ENCODE results near the gene SPATA31D1.

Gene SPATA31D1

DNA sequence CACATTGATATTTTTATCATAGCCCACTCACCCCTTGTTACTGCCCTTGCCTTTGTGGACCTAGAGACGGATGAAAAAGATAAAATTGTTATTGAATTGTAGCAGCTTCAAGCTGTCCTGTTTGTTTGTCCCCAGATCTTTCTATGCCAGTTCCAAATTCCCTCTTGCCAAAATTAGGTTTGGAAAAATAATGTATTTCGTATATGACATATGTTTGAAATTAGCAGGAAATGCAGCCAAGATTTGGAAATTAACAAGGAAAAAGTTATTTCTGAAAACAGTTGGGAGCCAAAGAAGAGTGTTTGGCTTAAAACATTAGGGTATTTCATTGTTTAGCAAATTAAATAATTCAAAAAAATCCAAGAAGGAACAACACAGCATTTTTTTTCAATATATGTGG is 33.5 kb downstream of the SPATA31D1 start:
- no peak for DNase-seq (ENCODE audit: low read depth)

DNA sequence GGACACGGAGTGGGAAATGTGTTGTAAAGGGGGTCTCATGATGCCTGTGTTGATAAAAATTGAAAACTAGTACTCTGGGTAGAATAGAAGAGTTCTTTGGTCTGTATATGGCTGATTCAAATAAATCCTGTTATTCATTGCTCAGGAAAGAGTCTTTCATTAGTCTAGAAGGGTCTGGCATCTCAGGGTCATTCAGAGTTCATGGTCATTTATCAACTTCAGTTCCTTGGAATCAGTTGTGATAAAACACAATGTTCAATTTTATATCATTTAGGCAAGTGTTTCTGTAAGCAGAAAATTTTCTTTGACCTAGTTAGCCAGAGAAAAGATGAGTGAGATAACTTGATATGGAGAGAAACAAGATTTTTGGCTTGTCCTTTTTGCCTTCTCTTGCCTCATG is 36.3 kb downstream of the SPATA31D1 start:
- no peak for DNase-seq (ENCODE audit: low read depth)

DNA sequence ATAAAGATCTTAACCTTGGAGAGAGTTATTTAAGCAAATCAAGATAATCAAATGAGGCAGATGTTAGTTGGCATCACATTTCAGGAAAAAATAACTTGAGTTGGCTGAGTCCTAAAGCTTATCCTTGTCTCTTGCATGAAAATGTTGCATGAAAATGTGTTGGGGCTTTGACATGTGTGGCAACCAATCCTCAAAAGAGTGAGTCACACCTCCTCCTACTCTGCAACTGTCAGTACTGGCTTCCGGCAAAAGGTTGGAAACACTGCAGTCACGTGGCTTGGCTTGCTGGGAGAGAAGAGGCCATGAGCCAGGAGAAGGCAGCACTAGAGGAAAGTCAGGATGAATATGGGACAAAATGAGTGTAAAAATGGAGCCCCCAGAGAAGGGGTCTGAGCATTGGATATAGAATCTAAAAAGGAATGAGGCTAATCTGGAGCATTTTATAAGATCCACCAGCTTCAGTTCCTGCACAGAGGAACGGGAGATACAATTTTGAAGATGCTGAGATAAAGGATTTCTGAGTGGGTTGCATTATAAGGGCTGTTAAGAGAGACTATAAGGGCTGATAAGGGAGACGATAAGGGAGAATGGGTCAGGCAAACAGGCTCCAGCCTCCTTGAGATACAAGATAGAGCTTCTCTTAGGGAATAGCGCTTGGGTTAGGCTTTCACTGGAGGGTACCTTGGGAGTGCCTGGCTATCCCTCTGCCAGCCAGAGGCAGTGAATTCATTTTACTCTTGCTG is 43.1 kb downstream of the SPATA31D1 start:
- peak; percentile 33 for DNase-seq (ENCODE audit: low read depth)

DNA sequence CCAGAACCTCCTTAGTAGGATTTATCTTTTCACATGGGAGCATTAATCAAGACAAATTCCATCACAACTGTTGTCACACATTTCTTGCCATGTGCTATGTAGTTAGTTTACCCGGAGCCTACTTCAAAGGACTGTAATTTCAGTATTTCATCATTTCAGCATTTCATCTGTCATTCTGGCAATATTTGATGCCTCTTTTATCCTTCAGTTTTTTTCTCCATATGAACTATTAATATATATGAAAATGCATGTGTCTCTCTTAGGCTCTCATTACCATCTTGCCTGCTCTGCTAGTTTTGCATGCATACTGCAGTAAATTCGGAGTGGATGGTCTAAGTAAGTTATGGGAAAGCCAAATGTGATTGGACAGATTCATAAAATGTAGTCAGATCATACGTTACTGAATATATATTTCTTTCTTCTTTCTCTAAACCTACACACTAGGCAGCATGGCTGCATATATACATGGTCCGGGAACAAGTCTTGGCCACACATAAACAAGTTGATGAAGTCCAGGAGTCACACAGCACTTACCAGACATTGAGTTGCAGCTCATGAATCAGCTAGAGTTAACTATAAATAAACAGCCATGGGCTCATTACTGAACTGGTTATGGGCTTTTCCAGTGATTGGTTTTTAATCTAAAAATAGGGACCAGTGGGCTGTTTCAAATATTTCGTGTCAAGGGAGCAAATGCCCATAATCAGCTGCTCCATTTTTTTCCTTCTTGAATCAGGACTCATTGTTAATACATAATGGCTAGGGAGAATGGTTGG is 46.6 kb downstream of the SPATA31D1 start:
- no peak for DNase-seq (ENCODE audit: low read depth)

DNA sequence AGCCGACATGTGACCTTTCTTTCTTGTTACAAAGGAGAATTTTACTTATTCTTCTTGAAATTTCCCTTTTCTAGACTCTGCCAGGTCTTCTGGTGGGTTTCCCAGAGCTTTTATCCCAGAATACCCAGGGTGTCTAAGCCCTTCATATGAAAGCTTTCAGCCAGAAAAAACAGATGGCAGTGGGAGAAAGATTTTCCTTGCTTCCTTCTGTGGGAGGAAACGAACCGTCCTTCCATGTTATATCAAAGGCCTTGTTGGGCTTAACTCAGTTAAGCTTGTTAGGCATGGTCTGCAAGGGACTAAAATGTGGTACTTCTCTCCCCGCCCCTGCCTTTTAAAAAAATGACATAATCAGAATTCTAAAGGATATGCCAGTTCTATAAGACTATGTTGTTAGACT is 47.5 kb downstream of the SPATA31D1 start:
- no peak for DNase-seq (ENCODE audit: low read depth)

DNA sequence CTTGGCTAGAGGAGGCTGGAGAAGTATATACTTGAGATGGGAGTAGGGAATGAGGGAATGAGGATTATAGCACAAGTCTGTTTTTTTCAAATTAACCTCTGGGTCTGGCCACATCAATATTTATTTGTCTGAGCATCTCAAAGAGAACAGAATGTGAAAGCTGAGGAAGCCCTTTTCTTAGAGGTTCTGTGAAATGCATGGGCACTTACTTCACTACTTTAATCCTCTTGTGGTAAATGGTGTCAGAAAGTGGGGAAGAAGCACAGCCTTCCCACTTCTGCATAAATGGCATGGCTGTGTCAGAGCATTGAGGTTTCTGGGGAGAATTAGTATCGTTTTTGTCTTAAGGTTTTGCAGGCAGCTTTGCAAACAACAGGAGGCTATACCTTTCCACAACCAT is 48.6 kb downstream of the SPATA31D1 start:
- no peak for DNase-seq (ENCODE audit: low read depth)

DNA sequence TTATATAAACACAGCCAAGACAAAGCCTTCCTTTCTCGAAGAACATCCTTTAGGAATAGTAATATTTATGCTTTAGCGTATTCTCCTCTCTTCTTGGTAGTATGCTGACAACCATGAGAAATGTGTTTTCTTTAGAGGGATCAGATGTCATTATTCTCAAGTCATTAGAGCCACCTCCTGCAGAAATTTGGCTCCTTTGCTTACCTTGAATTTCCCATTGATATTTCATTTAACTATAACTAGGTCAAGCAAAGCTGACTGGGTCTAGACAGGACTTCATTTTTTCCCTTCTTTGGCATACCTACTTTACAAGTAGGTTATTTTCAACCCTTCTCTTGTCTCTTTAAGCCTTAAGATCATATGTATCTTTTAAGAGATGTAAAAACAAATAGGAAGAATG is 50.3 kb downstream of the SPATA31D1 start:
- DNase-seq (ENCODE audit: low read depth), result no peak

Data from HS-5 (cell line).